Brain microvascular endothelial cell (primary cell): Measurements from ENCODE around the gene PHF19.

Experiments
- DNase-seq: peaks from one replicate; pipeline ENCODE4 v3.0.0-alpha.2; 2020
- H3K27ac ChIP-seq: fragments of 250-450 bp; sonication (Bioruptor Pico); 2 replicates; pipeline ENCODE4 v1.5.1; 2020; ENCODE audit warnings: mild to moderate bottlenecking, moderate library complexity
- H3K27me3 ChIP-seq: fragments of 250-450 bp; sonication (Bioruptor Pico); replicated peaks from 2 replicates; pipeline ENCODE4 v1.5.1; 2020; ENCODE audit warnings: mild to moderate bottlenecking
- H3K36me3 ChIP-seq: fragments of 250-450 bp; sonication (Bioruptor Pico); replicated peaks from 2 replicates; pipeline ENCODE4 v1.5.1; 2020; ENCODE audit warnings: mild to moderate bottlenecking
- H3K4me3 ChIP-seq: 2 replicates; pipeline ENCODE4 v1.5.1; 2011; ENCODE audit warnings: low read depth, mild to moderate bottlenecking, control low read depth, low read length, moderate library complexity
- in situ Hi-C: cut with HindIII; loops from 2 replicates; pipeline ENCODE4 v1.10.0; 2017; ENCODE audit warnings: low sequenced_read_pairs, low pct_ligation_motif_present
- TF ChIP-seq, protein P1 (sequence below): IDR thresholded peaks from 2 replicates; pipeline ENCODE4 v1.5.1; 2011; ENCODE audit warnings: low read depth, mild to moderate bottlenecking, moderate library complexity, low read length, control low read depth, inconsistent platforms; ENCODE audit errors: missing control alignments

Gene PHF19

DNA sequence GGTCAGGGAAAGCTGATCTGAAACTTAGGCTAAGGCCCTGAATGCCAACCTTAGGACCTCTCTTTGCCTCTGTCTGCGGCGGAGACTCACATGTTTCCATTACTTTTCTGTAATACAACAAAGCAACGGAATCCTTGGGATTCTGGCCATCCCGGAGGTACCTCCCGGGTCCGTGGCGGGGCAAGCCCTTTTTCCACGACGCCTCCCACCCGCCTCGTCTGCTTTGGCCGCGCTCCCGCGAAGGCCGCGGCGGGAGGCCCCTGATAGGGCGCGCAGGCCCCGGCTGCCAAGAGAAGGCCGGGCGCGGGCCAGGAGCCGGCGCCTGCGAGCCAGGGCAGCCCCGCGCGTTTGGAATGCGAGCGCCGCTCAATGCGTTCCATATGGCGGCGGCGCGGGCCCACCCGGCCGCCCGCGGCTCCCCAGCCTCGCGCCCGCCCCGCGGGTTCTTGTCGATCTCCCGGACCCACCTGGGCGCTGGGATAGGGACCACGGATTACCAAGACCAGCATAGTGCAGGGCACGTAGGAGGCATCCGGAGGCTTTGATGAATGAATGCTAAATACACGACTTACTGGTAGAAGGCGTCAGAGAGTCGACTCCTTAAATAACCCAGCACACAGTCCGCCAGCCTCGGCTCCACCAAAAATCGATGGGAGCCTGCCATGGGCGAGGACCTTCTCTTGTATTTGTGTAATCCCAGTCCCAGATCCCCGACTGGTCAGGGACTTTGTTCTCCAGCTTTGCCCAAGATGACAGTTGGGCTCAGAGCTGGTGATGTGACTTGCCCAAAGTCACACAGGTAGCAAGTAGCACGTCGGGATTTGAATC lies 17.5 kb upstream of the PHF19 start:
- H3K27me3 ChIP-seq: no peaks in the 10 kb centered on the region
- peak overlapping the region; percentile 17 for H3K4me3 ChIP-seq
- H3K36me3 ChIP-seq: no peaks in the 10 kb centered on the region
- TF ChIP-seq, protein P1, sequence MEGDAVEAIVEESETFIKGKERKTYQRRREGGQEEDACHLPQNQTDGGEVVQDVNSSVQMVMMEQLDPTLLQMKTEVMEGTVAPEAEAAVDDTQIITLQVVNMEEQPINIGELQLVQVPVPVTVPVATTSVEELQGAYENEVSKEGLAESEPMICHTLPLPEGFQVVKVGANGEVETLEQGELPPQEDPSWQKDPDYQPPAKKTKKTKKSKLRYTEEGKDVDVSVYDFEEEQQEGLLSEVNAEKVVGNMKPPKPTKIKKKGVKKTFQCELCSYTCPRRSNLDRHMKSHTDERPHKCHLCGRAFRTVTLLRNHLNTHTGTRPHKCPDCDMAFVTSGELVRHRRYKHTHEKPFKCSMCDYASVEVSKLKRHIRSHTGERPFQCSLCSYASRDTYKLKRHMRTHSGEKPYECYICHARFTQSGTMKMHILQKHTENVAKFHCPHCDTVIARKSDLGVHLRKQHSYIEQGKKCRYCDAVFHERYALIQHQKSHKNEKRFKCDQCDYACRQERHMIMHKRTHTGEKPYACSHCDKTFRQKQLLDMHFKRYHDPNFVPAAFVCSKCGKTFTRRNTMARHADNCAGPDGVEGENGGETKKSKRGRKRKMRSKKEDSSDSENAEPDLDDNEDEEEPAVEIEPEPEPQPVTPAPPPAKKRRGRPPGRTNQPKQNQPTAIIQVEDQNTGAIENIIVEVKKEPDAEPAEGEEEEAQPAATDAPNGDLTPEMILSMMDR: no peak
- no peak overlapping the region for H3K27ac ChIP-seq
- no peak for DNase-seq
- in situ Hi-C loops: no loop called here

DNA sequence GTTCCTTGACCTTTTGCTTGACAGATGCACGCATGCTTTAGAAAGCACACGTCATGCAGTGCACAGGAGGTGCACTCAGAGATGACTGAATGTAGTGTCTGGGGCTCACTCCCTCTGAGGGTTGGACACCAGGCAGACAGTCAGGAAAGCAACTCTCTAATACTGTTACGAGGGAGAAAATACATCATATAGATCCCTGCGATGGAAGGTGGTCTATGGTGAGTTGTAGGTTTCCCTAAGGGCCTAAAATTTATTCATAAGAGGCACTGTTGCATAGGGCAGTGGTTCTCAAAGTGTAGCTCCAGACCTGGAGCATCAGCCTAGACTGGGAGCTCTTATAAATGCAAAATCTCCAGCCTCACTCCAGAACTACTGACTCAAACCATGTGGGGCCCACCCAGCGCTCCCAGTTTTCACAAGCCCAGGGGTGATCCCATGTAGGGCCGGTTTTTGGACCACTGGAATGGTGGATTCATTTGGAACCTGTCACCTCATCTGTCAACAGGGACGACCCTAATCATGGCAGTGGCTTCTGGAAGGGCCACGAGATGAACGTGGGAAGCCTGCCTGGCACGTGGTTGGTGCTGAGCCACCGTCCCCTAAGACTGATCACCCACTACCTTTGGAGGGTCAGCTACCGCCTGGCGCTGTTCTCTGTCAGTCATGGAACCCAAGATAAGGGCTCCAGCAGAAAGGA lies 16.8 kb upstream of the PHF19 start:
- Histone ChIP-seq H3K27me3 (no peaks in the 10 kb centered on the region), H3K4me3 (no peak overlapping the region), H3K36me3 (no peaks in the 10 kb centered on the region), H3K27ac (no peak overlapping the region)
- in situ Hi-C loops: no loop called here
- TF ChIP-seq, protein P1: no peak
- DNase-seq: no peak

DNA sequence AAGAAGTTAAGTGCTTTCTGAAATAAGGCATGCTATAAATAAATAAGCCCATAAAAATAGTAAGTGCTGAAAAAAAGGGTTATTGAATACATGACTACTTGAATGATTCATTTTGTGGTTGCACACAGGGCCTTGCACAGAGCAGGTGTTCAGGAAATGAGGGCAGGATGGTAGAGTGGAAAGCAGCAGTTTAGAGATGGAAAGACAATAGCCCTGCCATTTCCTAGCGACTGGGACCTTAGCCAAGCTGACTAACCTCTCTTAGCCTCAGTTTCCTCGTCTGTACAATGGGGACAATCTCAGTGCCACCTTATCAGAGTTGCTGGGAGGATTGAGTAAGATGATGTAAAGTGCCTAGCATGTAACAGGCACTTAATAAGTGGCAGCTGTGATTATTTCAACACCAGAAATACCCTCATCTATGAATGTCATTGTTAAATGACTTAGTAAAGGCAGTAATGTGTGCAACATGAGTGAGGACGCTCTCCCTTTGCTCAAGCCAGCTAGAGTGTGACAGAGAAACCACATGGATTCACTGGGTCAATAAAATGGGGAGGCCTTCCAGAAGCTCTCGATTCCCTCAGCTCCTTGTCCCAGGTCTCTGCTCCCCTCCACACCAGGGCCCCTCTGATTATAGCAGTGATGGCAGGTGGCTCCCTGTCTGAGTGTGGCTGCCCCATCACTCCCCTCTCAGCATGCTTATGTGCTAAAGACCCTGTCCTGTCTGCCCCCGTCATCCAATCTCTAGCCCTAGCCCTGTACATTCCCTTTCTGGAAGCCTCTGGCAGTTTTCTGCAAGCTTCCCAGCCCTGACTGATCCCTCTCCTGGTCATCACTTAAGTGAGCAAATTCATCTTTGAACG lies 16.0 kb upstream of the PHF19 start:
- Histone ChIP-seq H3K27me3 (no peaks in the 10 kb centered on the region), H3K4me3 (no peak overlapping the region), H3K36me3 (no peaks in the 10 kb centered on the region), H3K27ac (no peak overlapping the region)
- TF ChIP-seq, protein P1: no peak
- in situ Hi-C loops: no loop called here
- DNase-seq: peak; percentile 60

DNA sequence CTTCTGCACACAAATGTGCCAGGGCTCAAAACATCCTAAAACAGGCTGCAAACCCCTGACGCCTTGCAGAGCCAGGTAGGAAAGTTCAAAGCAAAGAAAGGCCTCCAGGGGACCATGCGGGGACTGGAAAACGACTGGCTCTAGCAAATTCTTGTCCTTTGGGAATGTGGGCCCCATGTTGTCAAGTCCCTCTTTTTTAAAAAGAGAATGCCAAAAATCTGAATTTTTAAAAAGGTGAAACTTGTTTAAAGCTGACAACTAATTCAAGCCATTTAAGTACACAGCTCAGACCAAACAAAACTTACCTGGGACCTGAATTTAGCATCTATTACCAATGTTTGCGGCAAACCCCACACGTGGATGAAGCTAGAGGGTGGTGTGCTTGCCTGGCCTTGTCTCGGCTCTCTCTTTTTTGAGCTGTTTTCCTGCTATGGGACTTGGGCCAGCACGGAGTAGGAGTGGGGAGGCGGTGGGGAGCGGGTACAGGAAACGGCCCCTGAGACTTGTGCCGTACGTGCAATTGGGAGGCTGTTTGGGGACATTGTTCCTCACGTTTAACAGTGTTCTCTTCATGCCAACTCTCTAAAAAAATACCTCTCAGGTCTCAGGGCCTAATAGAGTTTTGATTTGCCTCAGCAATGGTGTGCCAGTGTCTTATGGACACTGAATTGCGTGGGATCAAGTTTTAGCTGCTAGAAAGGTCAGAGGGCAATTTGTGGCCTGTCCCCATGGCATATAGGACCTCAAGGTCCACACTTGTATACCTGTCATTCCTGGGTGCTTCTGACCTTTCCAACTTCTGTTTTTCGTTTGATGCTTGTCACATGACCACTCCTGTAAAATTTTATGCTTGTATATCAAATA lies 15.1 kb upstream of the PHF19 start:
- no peaks in the 10 kb centered on the region for H3K27me3 ChIP-seq
- DNase-seq: no peak
- no peak overlapping the region for H3K27ac ChIP-seq
- TF ChIP-seq, protein P1: no peak
- in situ Hi-C loops: no loop called here
- H3K36me3 ChIP-seq: no peaks in the 10 kb centered on the region
- H3K4me3 ChIP-seq: no peak overlapping the region

DNA sequence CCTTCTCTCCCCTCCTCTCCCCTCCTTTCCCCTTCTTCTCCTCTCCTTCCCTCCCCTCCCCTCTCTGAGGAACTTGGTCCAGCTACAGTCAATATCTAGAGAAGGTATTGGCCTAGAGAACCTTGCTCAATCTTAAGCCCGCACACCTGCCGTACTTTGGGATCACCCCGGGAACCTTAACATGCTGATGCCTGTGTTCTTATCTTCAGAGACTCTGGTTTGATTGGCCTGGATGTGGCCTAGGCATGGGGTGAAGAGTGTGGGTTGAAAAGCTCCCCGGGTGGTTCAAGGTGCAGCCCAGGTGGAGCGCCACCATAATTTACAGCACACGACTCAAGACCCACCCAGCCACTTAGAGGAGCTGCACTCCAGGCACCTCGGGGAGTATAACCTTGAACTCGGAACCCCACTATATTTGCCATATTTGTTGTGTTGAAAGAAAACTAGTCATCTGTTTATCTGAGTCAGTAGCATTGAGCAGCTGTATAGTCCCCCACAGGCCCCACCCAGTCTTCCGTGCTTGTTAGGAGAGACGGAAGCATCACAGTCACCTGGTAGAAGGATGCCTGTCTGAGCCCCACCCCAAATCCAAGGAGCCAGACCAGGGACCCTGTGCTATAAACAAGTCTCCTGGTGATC lies 14.4 kb upstream of the PHF19 start:
- TF ChIP-seq, protein P1: no peak
- H3K36me3 ChIP-seq: no peaks in the 10 kb centered on the region
- in situ Hi-C loops: no loop called here
- H3K4me3 ChIP-seq: no peak overlapping the region
- DNase-seq: no peak
- H3K27me3 ChIP-seq: no peaks in the 10 kb centered on the region
- H3K27ac ChIP-seq: no peak overlapping the region
